ENCODE results near the gene FRMD4A.

GRCh38 chr10:13717936-13718772, 612.6 kb downstream of the FRMD4A start:
- TF ChIP-seq SUZ12 (IDR thresholded peaks at IDR 0.05), result no peak
- no peak for TF ChIP-seq NFRKB (IDR thresholded peaks at IDR 0.05)
- TF ChIP-seq SP1 (IDR thresholded peaks at IDR 0.05), result no peak
- TF ChIP-seq PKNOX1 (IDR thresholded peaks at IDR 0.05), result no peak
- TF ChIP-seq FOXK2 (IDR thresholded peaks at IDR 0.05), result no peak
